Gastrocnemius medialis (tissue), 4 donors: ENCODE results near the gene CHCHD3.

Source experiments
- POLR2A ChIP-seq, 2 donors: fragments of 450-650 bp; IDR thresholded peaks; one replicate each; pipeline ENCODE4 v1.6.1; 2017; ENCODE audit warnings: antibody characterized with exemption in 2 of 2, mild to moderate bottlenecking in 2 of 2, moderate library complexity in 2 of 2
- TF ChIP-seq, protein P1 (sequence below), 5 experiments: fragments of 450-650 bp in 3 of 5; fragments of 200-600 bp in 2 of 5; sonication (generic) in 2 of 5; IDR thresholded peaks in 4 of 5; conservative IDR thresholded peaks in 1 of 5; 1 replicate in 4 of 5; 2 replicates in 1 of 5; pipeline ENCODE4 v1.5.1; 2016 to 2019; ENCODE audit warnings: antibody characterized with exemption in 5 of 5, mild to moderate bottlenecking in 3 of 5, moderate library complexity in 3 of 5

DNA sequence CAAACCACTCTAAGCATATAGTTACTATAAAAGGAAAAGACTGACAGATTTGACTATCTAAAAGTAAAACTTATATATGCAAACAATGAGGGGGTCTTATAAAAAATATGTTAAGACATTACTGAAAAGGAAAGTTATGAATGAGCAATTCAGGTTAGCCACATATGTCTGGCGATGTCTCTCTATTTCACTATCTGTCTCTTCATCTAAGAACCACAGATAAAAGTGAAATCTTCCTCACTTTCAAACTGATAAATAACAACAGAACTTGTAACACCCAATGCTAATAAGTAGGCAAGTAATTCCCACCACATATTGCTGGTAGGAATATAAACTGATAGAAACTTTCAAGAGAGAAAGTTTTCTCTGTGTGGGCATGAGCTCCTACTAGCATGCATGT is 138.2 kb downstream of the CHCHD3 start:
- TF ChIP-seq, protein P1, sequence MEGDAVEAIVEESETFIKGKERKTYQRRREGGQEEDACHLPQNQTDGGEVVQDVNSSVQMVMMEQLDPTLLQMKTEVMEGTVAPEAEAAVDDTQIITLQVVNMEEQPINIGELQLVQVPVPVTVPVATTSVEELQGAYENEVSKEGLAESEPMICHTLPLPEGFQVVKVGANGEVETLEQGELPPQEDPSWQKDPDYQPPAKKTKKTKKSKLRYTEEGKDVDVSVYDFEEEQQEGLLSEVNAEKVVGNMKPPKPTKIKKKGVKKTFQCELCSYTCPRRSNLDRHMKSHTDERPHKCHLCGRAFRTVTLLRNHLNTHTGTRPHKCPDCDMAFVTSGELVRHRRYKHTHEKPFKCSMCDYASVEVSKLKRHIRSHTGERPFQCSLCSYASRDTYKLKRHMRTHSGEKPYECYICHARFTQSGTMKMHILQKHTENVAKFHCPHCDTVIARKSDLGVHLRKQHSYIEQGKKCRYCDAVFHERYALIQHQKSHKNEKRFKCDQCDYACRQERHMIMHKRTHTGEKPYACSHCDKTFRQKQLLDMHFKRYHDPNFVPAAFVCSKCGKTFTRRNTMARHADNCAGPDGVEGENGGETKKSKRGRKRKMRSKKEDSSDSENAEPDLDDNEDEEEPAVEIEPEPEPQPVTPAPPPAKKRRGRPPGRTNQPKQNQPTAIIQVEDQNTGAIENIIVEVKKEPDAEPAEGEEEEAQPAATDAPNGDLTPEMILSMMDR (IDR thresholded peaks at IDR 0.05 in 4 of 5, conservative IDR thresholded peaks at IDR 0.05 in 1 of 5) = no peak
- TF ChIP-seq POLR2A (IDR thresholded peaks at IDR 0.05) = no peak
